Epidermal melanocyte (primary cell): ENCODE results near the gene PHF2.

Experiments
- DNase-seq: peaks from one replicate; pipeline ENCODE4 v3.0.0; 2011; ENCODE audit warnings: low spot score; ENCODE audit not compliant: insufficient read length

PHF2 gene

GRCh38 chr9:93567271-93567959, 9.0 kb upstream of the PHF2 start:
- DNase-seq, result no peak

- DNase-seq, result no peak
These were observed 8.2 kb upstream of the PHF2 start for GRCh38 chr9:93568169-93568568.

GRCh38 chr9:93569621-93570174, 6.7 kb upstream of the PHF2 start:
- no peak for DNase-seq

GRCh38 chr9:93572221-93572620, 4.2 kb upstream of the PHF2 start:
- no peak for DNase-seq

- DNase-seq, result no peak
These were observed 3.5 kb upstream of the PHF2 start for GRCh38 chr9:93572636-93573515.

GRCh38 chr9:93573516-93573828, 2.9 kb upstream of the PHF2 start:
- no peak for DNase-seq

GRCh38 chr9:93574091-93574899, 2.1 kb upstream of the PHF2 start:
- DNase-seq, result no peak

GRCh38 chr9:93574900-93575795, 1.2 kb upstream of the PHF2 start:
- DNase-seq, result no peak

GRCh38 chr9:93575796-93576257, 557 bp upstream of the PHF2 start:
- DNase-seq, result peak; percentile 44

- no peak for DNase-seq
These were observed 942 bp downstream of the PHF2 start for GRCh38 chr9:93577078-93577974.

GRCh38 chr9:93577975-93578682, 1.7 kb downstream of the PHF2 start:
- DNase-seq, result no peak

GRCh38 chr9:93578844-93579243, 2.5 kb downstream of the PHF2 start:
- DNase-seq, result no peak

GRCh38 chr9:93579711-93580516, 3.5 kb downstream of the PHF2 start:
- no peak for DNase-seq

- DNase-seq, result no peak
These were observed 4.4 kb downstream of the PHF2 start for GRCh38 chr9:93580654-93581380.

- DNase-seq, result no peak
These were observed 5.7 kb downstream of the PHF2 start for GRCh38 chr9:93582115-93582514.

- no peak for DNase-seq
These were observed 6.2 kb downstream of the PHF2 start for GRCh38 chr9:93582550-93582949.

GRCh38 chr9:93585259-93585658, 8.9 kb downstream of the PHF2 start:
- DNase-seq, result no peak
